Sigmoid colon (tissue), 4 donors: ENCODE measurements around the gene DCUN1D1.

Source experiments
- CTCF ChIP-seq, 4 experiments: fragments of 450-650 bp in 3 of 4; fragments of 200-600 bp in 1 of 4; IDR thresholded peaks; one replicate each; pipeline ENCODE4 v1.5.1; 2016 to 2019; ENCODE audit warnings: antibody characterized with exemption in 4 of 4, mild to moderate bottlenecking in 3 of 4, moderate library complexity in 2 of 4
- EP300 ChIP-seq, 4 donors: sonication (generic); formaldehyde crosslinking; IDR thresholded peaks; one replicate each; pipeline ENCODE4 v1.6.1; 2017; ENCODE audit warnings: antibody characterized with exemption in 4 of 4
- POLR2AphosphoS5 ChIP-seq, 4 donors: sonication (generic); formaldehyde crosslinking; IDR thresholded peaks; one replicate each; pipeline ENCODE4 v1.6.1; 2017; ENCODE audit warnings: antibody characterized with exemption in 4 of 4

- TF ChIP-seq EP300 (IDR thresholded peaks at IDR 0.05) (no peak), POLR2AphosphoS5 (IDR thresholded peaks at IDR 0.05) (no peak), CTCF (IDR thresholded peaks at IDR 0.05) (no peak)
These were observed 8.7 kb downstream of the DCUN1D1 start for GRCh38 chr3:182971637-182972036.
